HepG2 (cell line): Measurements from ENCODE around the gene PARVA. TPM values are rescaled to one million over a fixed set of nuclear protein-coding genes. Genes with fewer than 3 reads are reported as not detected.

Experiments used
- ELF3 ChIP-seq: IDR thresholded peaks from 2 replicates; pipeline ENCODE4 v1.6.1; 2016; ENCODE audit warnings: missing genetic modification reagents, missing compliant biosample characterization
- FOXA3 ChIP-seq: IDR thresholded peaks from 2 replicates; pipeline ENCODE4 v1.6.1; 2016; ENCODE audit warnings: missing genetic modification reagents, missing compliant biosample characterization
- GABPA ChIP-seq, 2 experiments: IDR thresholded peaks; 2 replicates each; pipeline ENCODE4 v1.6.1; 2011 to 2016; ENCODE audit warnings: low read depth in 2 of 2, low read length in 1 of 2, missing biosample characterization in 1 of 2, missing genetic modification characterization in 1 of 2
- GTF2F1 ChIP-seq: fragments of 150-350 bp; IDR thresholded peaks from 2 replicates; pipeline ENCODE4 v1.6.1; 2014; ENCODE audit warnings: low read length
- HOXA9 ChIP-seq: sonication (generic); formaldehyde crosslinking; IDR thresholded peaks from 2 replicates; pipeline ENCODE4 v1.8.1; 2022; ENCODE audit warnings: missing genetic modification reagents, mild to moderate bottlenecking, moderate library complexity, borderline replicate concordance
- PTBP1 ChIP-seq: fragments of 200-400 bp; formaldehyde crosslinking; IDR thresholded peaks from 2 replicates; pipeline ENCODE4 v1.6.1; 2018; ENCODE audit warnings: low read length, low read depth; ENCODE audit not compliant: poor library complexity, severe bottlenecking
- RFX1 ChIP-seq: fragments of 450-650 bp; IDR thresholded peaks from 2 replicates; pipeline ENCODE4 v1.6.1; 2017
- RORA ChIP-seq: sonication (generic); formaldehyde crosslinking; IDR thresholded peaks from 2 replicates; pipeline ENCODE4 v1.5.0; 2020; ENCODE audit warnings: mild to moderate bottlenecking, missing genetic modification reagents, moderate library complexity
- SMC3 ChIP-seq: IDR thresholded peaks from 2 replicates; pipeline ENCODE4 v1.6.1; 2011; ENCODE audit warnings: low read length, improper control_type of control experiment
- TIGD3 ChIP-seq: sonication (generic); formaldehyde crosslinking; IDR thresholded peaks from 2 replicates; pipeline ENCODE4 v1.5.1; 2020; ENCODE audit warnings: mild to moderate bottlenecking, missing genetic modification reagents, borderline replicate concordance
- XRCC5 ChIP-seq: fragments of 200-400 bp; formaldehyde crosslinking; optimal IDR thresholded peaks from 2 replicates; pipeline ENCODE3; 2017; ENCODE audit warnings: mild to moderate bottlenecking, low read length
- ZBTB3 ChIP-seq: sonication (generic); formaldehyde crosslinking; IDR thresholded peaks from 2 replicates; pipeline ENCODE4 v1.4.0; 2020; ENCODE audit warnings: low read depth, mild to moderate bottlenecking, moderate library complexity, missing genetic modification reagents, borderline replicate concordance
- ZBTB40 ChIP-seq, 2 experiments: fragments of 450-650 bp in 1 of 2; sonication (generic) in 1 of 2; formaldehyde crosslinking in 1 of 2; IDR thresholded peaks; 2 replicates each; pipeline versions ENCODE4 v1.6.1 to v1.8.0; 2016 to 2022; ENCODE audit warnings: antibody characterized with exemption in 1 of 2, mild to moderate bottlenecking in 1 of 2, missing genetic modification reagents in 1 of 2
- ZFYVE20 ChIP-seq: sonication (generic); formaldehyde crosslinking; IDR thresholded peaks from 2 replicates; pipeline ENCODE4 v1.8.0; 2023; ENCODE audit warnings: low read depth, mild to moderate bottlenecking, moderate library complexity, missing genetic modification reagents, borderline replicate concordance
- ZMYM4 ChIP-seq: sonication (generic); formaldehyde crosslinking; IDR thresholded peaks from 2 replicates; pipeline ENCODE4 v1.8.1; 2023; ENCODE audit warnings: mild to moderate bottlenecking, missing genetic modification reagents
- polyA plus RNA-seq, 8 experiments: library from polyadenylated mRNA; depleted of rRNA in 3 of 8; stranded (reverse) in 7 of 8; unstranded in 1 of 8; fragments of >200 nt; fragmentation: Illumina TruSeq in 4 of 8; extraction: Trizol in 4 of 8; gene quantifications; 2 replicates each; pipeline versions ENCODE4 v1.2.1 to v1.2.3, GENCODE V29; 2011 to 2016; ENCODE audit warnings: low read depth in 4 of 8, missing spikeins in 1 of 8, mixed read lengths in 1 of 8; ENCODE audit not compliant: insufficient read depth in 1 of 8
- total RNA-seq, 5 experiments: library from RNA; depleted of rRNA; stranded (reverse); fragments of >200 nt; fragmentation: Illumina TruSeq; extraction: Trizol; gene quantifications; 2 replicates each; pipeline ENCODE4 v1.2.3, GENCODE V29; 2016; ENCODE audit warnings: low read depth in 1 of 5
- TF ChIP-seq, protein P1 (sequence below): sonication (generic); formaldehyde crosslinking; IDR thresholded peaks from 2 replicates; pipeline ENCODE4 v1.5.1; 2020; ENCODE audit warnings: missing genetic modification reagents, mild to moderate bottlenecking, borderline replicate concordance

Gene PARVA
- total and polyA plus RNA-seq, 2 of the 13 experiments (the other 11 are each of a cell fraction or from before 2014, with no cell fraction given): 5.9 to 9.1 TPM

GRCh38 chr11:12411806-12412727 lies 34.7 kb downstream of the PARVA start (continued):
- TF ChIP-seq ZBTB40 (IDR thresholded peaks at IDR 0.05): no peak
- TF ChIP-seq ZBTB40 (CRISPR knock-in tag; IDR thresholded peaks at IDR 0.05): no peak
- no peak for TF ChIP-seq GABPA (IDR thresholded peaks at IDR 0.05; ENCODE audit: low read depth, low read length)
- TF ChIP-seq GABPA (CRISPR knock-in tag; IDR thresholded peaks at IDR 0.05; ENCODE audit: low read depth): no peak
- TF ChIP-seq RORA: no peak
- TF ChIP-seq PTBP1: no peak
- TF ChIP-seq RFX1: no peak
- TF ChIP-seq ZMYM4 (CRISPR knock-in tag): no peak
- peak; percentile 86 for TF ChIP-seq SMC3
- TF ChIP-seq TIGD3: no peak
- no peak for TF ChIP-seq ZFYVE20
- TF ChIP-seq, protein P1, sequence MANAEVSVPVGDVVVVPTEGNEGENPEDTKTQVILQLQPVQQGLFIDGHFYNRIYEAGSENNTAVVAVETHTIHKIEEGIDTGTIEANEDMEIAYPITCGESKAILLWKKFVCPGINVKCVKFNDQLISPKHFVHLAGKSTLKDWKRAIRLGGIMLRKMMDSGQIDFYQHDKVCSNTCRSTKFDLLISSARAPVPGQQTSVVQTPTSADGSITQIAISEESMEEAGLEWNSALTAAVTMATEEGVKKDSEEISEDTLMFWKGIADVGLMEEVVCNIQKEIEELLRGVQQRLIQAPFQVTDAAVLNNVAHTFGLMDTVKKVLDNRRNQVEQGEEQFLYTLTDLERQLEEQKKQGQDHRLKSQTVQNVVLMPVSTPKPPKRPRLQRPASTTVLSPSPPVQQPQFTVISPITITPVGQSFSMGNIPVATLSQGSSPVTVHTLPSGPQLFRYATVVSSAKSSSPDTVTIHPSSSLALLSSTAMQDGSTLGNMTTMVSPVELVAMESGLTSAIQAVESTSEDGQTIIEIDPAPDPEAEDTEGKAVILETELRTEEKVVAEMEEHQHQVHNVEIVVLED (CRISPR knock-in tag): no peak
- TF ChIP-seq XRCC5: peak; percentile 82
- TF ChIP-seq ZBTB3: no peak
- peak; percentile 14; the same call in 1 of the 2 replicates for TF ChIP-seq FOXA3 (CRISPR knock-in tag)
- no peak for TF ChIP-seq HOXA9
- 0 out of 2 replicates have a peak, but pooled peaks have one; percentile 13 for TF ChIP-seq ELF3 (CRISPR knock-in tag)
- no peak for TF ChIP-seq GTF2F1
